ENCODE measurements around the gene DDX1.

DDX1 gene

DNA sequence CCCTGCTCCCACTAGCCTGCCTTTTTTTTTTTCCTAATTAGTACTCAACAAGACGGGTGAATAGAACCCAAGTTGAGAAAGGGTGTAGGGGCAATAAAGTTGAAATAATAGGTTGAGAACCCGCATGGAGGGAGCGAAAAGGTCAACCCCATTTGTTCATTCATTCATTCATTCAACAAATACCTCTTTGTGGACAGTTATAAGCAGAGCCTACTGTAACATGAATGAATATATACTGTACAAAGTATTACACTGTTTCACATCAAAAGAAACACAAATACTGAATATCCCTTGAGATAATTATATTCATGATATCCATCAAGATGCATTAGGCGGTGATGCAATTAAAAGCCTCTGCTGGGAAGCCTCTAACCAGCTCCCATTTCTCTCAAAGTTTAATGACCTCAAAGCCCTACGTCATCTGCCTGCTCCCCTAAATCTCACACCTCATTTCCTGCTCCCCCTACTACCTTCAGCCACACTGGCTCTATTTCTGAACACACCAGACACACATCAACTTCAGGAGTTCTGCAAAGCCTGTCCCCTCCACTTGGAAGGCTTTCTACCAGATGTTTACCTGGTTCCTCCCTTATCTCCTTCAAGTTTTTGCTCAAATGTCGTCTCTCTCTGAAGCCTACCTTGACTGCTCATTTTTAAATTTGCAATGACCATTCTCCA is 29.2 kb upstream of the DDX1 start:
- DNase-seq = no peak

DNA sequence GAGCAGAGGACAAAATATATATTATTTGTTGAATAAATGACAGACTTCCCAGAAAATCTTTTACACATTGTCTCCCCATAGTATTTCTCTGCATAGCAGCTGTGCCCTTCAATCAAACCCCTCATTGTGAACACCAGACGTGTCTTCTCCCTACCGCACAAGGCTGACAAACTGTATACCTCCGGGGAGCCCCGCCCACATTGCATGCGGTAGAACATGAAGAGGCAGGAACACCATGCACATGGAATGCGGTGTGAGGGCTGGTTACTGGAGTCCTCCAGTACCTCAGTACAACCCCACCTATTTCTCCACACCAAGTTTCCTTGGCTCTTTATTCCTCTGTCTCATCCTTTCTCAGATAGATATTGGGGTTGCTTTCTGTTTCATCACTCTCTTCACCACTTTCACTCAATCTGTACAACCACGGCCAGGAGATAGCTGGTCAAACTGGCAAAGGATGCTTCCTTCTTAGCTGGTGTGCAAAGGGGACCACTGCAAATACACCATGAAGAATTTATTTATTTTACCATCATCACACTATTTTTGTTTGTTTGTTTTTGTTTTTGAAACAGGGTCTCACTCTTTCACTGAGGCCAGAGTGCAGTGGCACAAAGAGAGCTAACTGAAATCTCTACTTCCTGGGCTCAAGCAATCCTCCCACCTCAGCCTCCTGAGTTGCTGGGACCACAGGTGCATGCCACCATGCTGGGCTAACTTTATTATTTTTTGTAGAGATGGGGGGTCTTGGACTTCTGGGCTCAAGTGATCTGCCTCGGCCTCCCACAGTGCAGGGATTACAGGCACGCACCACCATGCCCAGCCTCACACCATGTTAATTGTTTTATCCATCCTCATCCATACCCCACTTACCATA is 28.2 kb upstream of the DDX1 start:
- DNase-seq = no peak

DNA sequence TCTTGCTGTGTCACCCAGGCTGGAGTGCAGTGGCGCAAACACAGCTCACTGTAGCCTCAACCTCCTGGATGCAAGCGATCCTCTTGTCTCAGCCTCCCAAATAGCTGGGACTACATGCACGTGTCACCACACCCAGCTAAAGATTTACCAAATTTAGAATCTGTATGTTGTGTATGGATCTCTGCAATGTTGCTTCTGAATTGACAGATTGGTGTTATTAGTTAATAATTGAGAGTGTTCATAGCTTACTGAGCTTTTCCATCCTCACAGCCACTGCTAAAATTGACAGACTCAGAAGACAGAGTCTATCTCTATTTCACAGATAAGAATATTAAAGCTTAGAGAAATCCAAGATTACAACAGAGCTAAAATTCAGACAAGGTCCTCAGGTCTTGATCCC is 26.3 kb upstream of the DDX1 start:
- no peak for DNase-seq

DNA sequence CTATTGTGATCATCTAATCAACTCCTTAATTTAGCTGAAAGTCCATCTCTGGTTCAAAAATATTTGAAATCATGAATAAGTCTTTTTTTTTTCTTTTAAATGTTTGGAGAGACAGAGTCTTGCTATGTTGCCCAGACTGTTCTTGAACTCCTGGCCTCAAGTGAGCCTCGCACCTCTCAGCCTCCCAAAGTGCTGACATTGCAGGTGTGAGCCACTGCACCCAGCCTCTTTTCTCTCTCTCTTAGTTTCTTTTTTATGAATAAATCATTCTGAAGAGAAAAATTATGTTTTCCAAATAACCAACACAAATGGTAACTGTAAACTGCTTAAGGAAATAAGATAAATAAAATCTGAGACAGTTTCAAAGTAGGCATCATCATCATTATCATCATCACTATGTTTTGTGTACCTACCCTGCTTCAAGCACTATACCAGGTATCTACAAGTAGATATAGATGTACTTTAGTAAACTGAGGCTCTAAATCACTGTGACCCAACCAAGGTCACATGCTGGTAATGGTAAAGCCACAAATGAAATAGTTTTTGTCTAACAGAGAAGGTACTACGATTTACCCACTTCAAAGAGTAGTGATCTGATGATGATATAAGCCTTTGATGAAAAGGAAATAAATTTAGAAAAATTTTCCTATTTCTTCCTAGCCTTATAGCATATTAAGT is 25.5 kb upstream of the DDX1 start:
- DNase-seq = no peak

DNA sequence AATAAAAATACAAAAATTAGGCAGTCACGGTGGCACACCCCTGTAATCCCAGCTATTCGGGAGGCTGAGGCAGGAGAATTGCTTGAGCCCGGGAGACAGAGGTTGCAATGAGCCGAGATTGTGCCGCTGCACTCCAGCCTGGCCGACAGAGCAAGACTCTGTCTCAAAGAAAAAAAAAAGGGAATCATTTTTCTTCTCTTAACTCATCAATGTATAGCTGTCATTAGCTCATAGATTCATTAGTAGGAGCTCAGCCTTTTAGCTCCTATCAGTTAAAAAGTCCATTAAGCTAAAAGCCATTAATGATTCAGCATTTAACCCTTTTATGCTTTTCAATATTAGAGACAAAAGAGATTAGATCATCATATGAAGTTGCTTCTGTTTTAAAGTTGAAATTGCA is 24.8 kb upstream of the DDX1 start:
- no peak for DNase-seq

DNA sequence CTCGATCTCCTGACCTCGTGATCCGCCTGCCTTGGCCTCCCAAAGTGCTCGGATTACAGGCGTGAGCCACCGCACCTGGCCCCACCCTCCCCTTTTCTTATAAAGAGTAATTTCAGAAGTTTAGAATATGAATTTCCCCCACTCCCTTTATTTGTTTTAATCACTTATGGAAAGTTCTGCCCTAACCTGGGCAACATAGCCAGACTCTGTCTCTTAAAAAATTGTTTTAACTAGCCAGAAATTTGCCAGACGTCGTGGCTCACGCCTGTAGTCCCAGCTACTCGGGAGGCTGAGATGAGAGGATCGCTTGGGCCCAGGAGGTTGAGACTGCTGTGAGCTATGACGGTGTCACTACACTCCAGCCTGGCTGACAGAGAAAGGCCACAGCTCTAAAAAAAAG is 22.8 kb upstream of the DDX1 start:
- no peak for DNase-seq

DNA sequence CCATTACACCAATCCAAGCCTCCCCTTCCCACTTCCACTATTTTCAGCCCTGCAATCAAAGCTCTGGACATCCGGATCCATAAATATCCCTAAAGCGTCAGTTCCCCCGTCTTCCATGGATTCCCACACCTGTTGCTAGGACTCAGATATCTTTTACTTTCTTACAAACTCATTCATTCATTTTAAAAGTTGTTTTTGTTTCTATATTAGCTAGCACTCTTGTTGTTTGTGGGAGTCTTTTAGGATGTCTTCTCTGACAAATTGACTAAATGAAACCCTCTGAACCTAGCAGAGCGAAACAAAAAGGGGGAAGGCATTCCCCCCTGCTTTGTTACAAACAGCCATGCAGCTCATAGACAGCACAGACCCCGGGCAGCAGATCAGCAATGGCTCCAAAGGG is 21.6 kb upstream of the DDX1 start:
- DNase-seq = no peak

DNA sequence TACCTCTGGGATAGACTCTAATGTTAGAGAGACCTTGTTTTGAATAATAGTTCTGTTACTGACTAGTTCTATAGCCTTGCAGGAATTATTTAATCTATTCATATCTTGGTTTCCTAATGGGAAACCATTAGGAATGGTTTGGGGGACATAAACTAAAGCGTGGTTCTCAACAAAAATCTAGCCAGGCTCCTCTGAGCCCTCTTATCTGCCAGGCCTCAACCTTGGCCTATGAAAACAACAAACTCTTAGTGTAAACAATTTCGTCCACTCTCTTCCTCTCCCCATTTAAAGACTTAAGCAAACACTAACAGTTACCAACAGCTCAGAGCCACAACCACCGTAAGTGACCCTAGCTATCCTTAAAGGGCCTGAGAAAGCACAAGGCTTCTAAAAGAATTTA is 19.9 kb upstream of the DDX1 start:
- no peak for DNase-seq

DNA sequence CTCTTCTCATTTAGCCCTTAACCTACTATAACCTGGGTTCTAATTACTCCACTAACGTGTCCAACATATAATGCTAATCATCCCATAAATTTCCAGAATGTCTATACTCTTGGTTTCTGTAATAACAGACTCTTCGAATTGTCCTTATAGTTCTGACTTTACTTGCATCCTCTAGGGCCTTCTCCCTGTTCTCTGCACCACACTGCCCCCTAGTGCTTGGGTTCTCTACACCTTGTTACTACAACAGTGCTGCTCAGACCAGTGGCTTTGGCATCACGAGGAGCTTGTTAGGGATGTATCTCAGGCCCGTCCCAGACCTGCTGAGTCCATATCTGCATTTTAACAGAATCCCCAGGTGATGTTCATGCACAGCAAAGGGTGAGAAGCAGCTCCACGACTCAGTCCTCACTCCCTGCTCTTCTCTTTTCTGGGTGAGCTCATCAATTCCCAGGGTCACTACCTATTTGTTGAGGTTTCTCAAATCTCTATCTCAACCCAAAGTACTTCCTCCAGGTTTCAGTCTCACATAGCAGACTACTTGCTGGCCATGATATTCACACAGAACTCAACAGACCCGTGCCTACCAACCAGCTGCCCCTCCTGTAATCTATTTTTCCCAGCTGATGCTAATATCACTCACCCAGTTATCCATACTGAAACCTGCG is 14.5 kb upstream of the DDX1 start:
- peak; percentile 86 for DNase-seq

DNA sequence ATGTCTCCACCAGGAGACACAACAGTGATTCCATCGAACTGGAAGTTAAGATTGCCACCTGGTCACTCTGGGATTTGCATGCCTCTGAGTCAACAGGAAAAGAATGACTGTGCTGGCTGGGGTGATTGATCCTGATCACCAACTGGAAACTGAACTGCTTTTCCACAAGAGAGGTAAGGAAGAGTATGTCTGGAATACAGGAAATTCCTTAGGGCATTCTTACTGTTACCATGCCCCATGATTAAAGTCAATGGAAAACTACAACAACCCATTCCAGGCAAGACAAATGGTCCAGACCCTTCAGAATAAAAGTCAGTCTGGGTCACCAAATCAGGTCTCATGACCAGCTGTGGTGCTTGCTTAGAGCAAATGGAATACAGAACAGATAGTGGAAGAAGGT is 12.0 kb upstream of the DDX1 start:
- DNase-seq = no peak

DNA sequence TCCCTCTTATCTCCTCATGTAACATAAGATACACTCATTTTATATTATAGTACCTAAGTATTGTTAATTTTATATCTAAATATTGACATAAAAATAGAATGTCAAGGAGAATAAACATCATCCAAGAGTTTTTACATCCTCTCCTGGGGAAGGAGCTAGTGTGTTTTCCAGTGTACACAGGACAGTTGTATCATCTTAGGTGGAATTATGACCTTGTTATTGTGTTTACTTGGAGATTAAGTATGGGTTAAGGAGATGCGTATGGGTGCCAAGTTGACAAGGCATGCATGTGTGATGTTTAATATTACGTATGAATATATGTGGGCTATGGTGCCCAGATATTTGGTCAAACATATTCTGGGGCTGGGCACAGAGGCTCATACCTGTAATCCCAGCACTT is 11.2 kb upstream of the DDX1 start:
- no peak for DNase-seq

DNA sequence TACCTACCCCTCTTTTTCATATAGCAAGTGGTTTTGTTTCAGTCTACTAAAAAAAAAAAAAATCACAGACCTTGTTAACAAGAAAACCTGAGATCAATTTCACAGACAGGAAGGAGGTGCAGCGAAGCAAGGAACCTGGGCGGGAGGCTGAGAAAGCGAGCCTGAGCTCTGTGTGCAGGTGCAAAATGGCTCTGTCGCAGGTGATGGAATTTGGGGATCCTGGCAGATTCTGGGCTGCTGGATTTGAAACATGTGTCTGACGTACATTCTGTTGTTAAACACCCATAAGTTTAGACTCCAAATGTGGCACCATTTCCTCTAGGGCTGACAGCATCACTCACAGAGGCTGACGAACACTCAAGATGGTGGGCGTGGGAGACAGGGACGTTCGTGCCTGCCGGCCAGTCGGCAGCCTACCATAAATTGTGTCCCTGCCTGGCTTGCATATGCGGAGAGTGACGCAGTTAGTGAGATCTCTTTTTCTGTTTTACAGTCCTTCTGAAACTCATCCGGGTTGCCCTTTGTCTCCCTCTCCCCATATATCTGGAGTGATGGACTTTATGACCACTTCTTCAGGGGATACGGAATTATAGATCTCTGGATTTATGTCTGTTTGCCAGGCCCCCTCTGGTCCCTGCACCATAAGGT is 8.8 kb upstream of the DDX1 start:
- no peak for DNase-seq

DNA sequence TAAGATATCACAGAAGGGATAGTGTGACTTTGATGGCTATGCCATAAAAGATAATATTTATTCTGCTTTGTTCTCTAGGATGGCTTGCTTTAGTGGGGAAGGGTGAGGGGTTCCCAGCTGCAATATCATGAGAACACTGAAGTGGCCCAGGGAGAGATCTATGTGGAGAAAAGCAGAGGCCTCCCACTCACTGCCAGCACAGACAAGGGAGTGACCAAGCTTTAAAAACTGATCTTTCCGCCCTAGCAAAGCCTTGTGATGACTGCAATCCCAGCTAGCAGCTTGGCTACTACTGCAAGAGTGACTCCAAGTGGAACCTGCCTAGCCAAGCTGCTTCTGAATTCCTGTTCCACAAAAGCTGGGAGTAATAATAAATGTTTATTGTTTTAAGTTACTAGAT is 7.8 kb upstream of the DDX1 start:
- no peak for DNase-seq

DNA sequence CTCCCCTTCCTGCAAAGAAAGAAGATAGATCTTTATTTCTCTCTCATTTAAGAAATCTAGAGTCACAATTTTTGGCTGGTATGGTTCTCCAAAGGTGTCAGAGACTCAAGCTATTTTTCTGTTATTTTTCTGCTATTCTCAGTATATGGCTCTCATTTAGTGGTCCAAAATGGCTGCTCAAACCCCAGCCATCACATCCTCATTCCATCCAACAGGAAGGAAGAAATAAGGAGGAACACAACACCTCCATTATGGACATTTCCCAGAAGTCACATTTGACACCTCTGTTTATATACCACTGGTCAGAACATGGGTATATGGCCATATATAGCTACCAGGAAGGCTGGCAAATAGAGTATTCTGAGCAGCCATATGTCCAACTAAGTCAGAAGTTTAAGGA is 7.4 kb upstream of the DDX1 start:
- no peak for DNase-seq

DNA sequence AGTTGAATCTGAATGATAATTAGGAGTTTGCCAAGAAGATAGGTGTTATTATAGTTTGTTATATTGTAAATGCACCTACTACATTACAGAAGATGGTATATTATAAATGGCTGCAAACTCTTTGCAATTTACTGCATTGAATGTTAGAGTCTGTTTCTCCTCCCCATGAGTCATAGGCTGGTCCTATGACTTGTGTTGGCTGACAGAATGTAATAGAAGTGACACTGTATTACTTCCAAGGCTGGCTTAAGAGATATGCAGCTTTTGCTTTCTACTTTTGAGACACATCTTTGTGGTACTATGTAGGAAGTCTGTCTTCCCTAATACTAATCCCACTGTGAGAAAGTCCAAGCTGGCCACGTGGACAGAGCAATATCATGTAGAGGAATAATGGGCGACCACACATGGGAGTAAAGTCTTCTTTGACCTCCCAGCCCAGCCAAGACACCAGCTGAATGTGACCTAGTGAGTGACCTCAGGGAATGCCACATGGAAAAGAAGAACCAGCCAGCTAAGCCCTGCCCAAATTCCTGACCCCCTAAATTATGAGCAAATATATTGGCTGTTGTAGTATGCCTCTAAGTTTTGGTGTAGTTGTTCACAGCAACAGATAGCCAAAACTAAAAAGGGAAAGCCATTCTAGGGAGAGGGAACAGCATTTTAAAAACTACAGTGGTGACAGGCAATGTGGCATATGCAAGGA is 6.8 kb upstream of the DDX1 start:
- no peak for DNase-seq

DNA sequence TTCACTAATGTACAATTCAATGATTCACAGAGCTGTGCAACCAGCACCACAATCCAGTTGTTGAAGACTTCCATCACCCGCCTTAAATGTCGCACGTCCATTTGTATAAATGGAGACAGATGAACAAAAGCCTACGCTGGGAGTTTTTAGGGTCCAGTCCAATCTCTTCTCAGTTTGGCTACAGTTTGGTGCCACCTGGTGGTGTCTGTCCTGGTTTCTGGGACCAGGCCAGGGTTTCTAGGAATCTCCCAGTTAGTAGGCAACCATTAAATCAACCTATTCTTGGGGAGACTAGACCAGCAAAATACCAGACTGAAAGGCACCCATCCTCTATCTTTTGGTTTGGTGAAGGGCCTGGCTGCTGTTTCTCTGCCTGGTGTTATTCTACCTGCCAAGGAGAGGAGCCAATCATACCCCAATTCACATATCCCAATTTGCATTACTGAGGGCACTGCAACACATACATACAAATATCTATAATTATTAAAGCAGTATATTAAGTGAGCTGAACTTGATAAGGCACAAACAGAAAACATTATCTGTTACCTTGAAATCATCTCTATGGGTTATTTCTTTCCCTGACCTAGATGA is 3.2 kb upstream of the DDX1 start:
- peak; percentile 64 for DNase-seq

DNA sequence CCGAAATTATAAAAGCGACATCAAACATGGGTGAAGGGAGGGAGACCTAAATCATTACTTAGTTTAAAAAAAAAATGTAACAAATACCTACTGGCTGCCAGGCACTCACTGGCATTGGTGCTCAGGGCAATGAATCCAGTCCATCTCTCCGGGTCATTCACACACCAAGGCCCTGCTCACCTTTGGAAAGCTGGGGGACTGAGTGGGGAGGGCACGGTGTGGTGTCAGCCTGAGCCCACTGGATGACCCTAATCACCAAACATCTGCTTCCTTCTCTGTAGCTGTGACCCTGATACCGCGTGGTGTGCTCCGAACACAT is 336 bp upstream of the DDX1 start:
- DNase-seq = no peak

DNA sequence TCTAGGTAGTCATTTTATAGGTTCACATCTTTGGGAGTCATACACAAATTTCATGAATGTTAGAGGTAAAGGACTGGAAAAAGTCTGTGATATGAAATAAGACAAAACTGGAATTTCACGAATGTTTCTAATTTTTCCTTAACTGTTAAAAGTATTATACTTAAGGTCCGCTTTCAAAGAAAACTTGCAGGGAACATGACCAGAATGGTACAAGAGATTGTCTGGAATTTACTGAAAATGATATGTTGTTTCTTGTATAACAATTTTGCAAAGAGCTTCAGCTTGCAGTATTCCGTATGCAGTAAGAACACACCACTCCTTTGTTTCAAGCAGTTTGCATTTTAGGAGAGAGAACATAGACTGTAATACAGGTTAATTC is 1.6 kb downstream of the DDX1 start:
- no peak for DNase-seq

DNA sequence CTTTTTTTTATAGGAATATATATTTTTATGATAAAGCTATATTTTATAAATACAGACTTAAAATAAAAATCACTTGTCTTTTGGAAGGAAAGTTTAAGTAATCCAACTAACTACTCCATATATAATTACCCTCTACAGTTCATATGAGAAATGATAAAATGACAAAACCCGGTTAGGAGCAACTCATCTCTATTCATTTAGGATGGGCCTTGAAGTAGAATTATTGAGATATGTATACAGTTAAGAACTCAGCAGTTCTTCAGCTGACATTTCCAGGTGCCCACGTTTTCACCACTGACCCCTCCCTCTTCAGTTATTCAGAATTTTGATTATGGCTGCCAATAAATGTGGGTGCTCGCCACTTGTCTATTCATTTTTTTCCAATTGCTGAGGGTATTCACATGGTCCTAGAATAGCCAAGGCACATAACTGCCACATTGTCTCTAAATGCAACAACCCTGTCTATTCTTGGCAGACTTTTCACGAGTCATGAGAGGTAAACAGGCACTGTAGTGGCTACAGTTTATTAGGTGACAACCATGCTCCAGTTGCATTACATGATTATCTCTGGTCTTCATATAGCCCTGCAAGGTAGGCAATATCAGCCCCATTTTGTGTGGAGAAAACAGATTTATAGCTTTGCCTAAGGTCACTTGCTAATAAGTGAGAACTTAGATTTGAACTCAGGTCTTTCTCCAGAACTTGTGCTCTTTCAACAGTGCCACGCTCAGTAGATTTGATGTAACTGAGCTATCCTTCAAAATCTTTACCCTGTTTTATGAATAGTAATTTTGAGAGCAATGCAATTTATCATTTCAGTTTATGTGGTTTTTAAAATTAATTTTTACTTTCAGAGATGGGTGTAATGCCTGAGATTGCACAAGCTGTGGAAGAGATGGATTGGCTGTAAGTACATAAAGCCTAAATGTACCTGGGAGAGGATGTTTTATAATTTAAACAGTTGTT is 2.9 kb downstream of the DDX1 start:
- DNase-seq = no peak

DNA sequence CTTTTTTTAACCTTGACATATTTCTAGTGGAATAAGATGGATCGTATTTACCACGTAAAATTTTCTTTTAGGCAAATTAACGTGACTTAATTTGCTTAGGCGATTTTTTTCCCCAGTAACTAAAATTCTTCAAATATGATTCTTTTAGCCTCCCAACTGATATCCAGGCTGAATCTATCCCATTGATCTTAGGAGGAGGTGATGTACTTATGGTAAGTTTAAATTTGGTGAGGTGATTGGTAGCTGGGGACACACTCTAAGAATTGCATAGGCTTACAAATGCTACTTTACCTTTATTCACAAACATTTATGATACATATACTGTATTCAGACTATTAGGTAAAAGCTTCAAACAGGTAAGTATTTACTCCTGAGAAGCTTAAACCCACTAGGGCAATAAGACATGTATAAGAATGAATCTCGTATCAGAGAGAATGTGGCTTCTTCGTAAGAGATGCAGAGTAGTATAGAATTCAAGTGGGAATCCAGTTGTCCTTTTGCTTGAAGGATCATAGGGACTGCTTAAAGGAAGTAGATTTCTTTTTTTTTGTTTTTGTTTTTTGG is 3.8 kb downstream of the DDX1 start:
- no peak for DNase-seq

DNA sequence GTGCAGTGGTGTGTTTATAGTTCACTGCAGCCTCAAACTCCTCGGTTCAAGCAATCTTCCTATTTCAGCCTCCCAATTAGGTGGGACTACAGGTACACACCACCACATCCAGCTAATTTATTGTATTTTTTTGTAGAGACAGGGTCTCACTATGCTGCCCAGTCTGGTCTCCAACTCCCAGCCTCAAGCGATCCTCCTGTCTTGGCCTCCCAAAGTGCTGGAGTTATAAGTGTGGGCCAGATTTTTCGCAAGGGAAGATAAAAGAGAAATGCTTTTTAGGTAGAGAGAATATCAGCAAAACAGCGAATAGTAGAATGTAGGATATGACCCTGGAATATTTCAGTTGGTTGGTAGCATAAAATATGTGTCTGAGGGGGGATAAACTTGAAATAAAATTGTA is 4.3 kb downstream of the DDX1 start:
- no peak for DNase-seq
